WTC11 (cell line): ENCODE measurements around the gene TSPAN5. TPM values are rescaled to one million over a fixed set of nuclear protein-coding genes. Genes with fewer than 3 reads are reported as not detected.

Experiments
- ATAC-seq: fragments of 200-7000 bp; cut with Tn5 transposase; 2 replicates; pipeline ENCODE4 v1.10.0; 2021; ENCODE audit warnings: mild to moderate bottlenecking, moderate library complexity
- CTCF ChIA-PET: fragments of 300-600 bp; sonication (Branson Sonifier 250); formaldehyde crosslinking; loops from one replicate; lab custom pipeline; 2021; ENCODE audit warnings: antibody characterized with exemption; lab: Charles Lee
- POLR2A ChIA-PET: fragments of 350-600 bp; sonication (Branson Sonifier 250); formaldehyde crosslinking; loops from one replicate; lab custom pipeline; 2021; ENCODE audit warnings: antibody characterized with exemption; lab: Charles Lee
- DNase-seq: peaks from one replicate; pipeline ENCODE4 v3.0.0; 2021; ENCODE audit warnings: low spot score
- H3K27ac Mint-ChIP-seq: 2 replicates; pipeline ENCODE4 v1.8.0; 2021; ENCODE audit warnings: mixed read lengths
- H3K27me3 Mint-ChIP-seq: 2 replicates; pipeline ENCODE4 v1.8.0; 2021; ENCODE audit warnings: low read depth, mild to moderate bottlenecking, moderate library complexity, mixed read lengths
- H3K36me3 Mint-ChIP-seq: 2 replicates; pipeline ENCODE4 v1.8.0; 2021; ENCODE audit warnings: mixed read lengths
- H3K4me1 Mint-ChIP-seq: 2 replicates; pipeline ENCODE4 v1.8.0; 2022; ENCODE audit warnings: mixed read lengths
- H3K4me3 Mint-ChIP-seq: 2 replicates; pipeline ENCODE4 v1.8.0; 2021; ENCODE audit warnings: mild to moderate bottlenecking, moderate library complexity, mixed read lengths
- H3K9me3 Mint-ChIP-seq: 2 replicates; pipeline ENCODE4 v1.8.0; 2021; ENCODE audit warnings: mixed read lengths
- ATF6 ChIP-seq: sonication (generic); formaldehyde crosslinking; IDR thresholded peaks from 2 replicates; pipeline ENCODE4 v1.8.1; 2023; ENCODE audit warnings: mild to moderate bottlenecking, missing genetic modification reagents
- CBFB ChIP-seq: sonication (generic); formaldehyde crosslinking; IDR thresholded peaks from 2 replicates; pipeline ENCODE4 v1.8.1; 2022; ENCODE audit warnings: mild to moderate bottlenecking, low read depth, missing genetic modification reagents
- CTCF ChIP-seq: fragments of 200-600 bp; IDR thresholded peaks from 2 replicates; pipeline ENCODE4 v1.8.0; 2022; ENCODE audit warnings: antibody characterized with exemption
- E2F1 ChIP-seq: sonication (generic); formaldehyde crosslinking; IDR thresholded peaks from 2 replicates; pipeline ENCODE4 v1.8.0; 2022; ENCODE audit warnings: mild to moderate bottlenecking, missing genetic modification reagents
- EMX1 ChIP-seq: fragments of 250-450 bp; sonication (Bioruptor Pico); IDR thresholded peaks from 2 replicates; pipeline ENCODE4 v1.8.0; 2021; ENCODE audit warnings: mild to moderate bottlenecking
- FOXJ3 ChIP-seq: sonication (generic); formaldehyde crosslinking; IDR thresholded peaks from 2 replicates; pipeline ENCODE4 v1.9.0; 2021; ENCODE audit warnings: missing genetic modification reagents, mild to moderate bottlenecking, borderline replicate concordance
- FOXP1 ChIP-seq: sonication (generic); formaldehyde crosslinking; IDR thresholded peaks from 2 replicates; pipeline ENCODE4 v1.8.0; 2022; ENCODE audit warnings: missing genetic modification reagents, mild to moderate bottlenecking, moderate library complexity, borderline replicate concordance
- HMGXB4 ChIP-seq: sonication (generic); formaldehyde crosslinking; IDR thresholded peaks from 2 replicates; pipeline ENCODE4 v1.8.1; 2023; ENCODE audit warnings: mild to moderate bottlenecking, moderate library complexity, missing genetic modification reagents
- IRF2 ChIP-seq: sonication (generic); formaldehyde crosslinking; IDR thresholded peaks from 2 replicates; pipeline ENCODE4 v1.8.0; 2022; ENCODE audit warnings: low read depth, missing genetic modification reagents, borderline replicate concordance
- MLX ChIP-seq: sonication (generic); formaldehyde crosslinking; IDR thresholded peaks from 2 replicates; pipeline ENCODE4 v1.8.1; 2023; ENCODE audit warnings: mild to moderate bottlenecking, missing genetic modification reagents, moderate library complexity
- MXD4 ChIP-seq: fragments of 250-450 bp; sonication (Bioruptor Pico); IDR thresholded peaks from 2 replicates; pipeline ENCODE4 v1.8.0; 2021; ENCODE audit warnings: mild to moderate bottlenecking, moderate library complexity, borderline replicate concordance
- NR1H2 ChIP-seq: sonication (generic); formaldehyde crosslinking; IDR thresholded peaks from 2 replicates; pipeline ENCODE4 v1.9.0; 2021; ENCODE audit warnings: mild to moderate bottlenecking, moderate library complexity, missing genetic modification reagents
- SOX15 ChIP-seq: fragments of 250-450 bp; sonication (Bioruptor Pico); IDR thresholded peaks from 2 replicates; pipeline ENCODE4 v1.9.0; 2021; ENCODE audit warnings: mild to moderate bottlenecking
- SP1 ChIP-seq: sonication (generic); formaldehyde crosslinking; conservative IDR thresholded peaks from 2 replicates; pipeline ENCODE4 v1.8.1; 2022; ENCODE audit warnings: missing genetic modification reagents
- ZMAT4 ChIP-seq: fragments of 250-450 bp; sonication (Bioruptor Pico); IDR thresholded peaks from 2 replicates; pipeline ENCODE4 v1.9.0; 2021; ENCODE audit warnings: mild to moderate bottlenecking
- ZNF317 ChIP-seq: sonication (generic); formaldehyde crosslinking; IDR thresholded peaks from 2 replicates; pipeline ENCODE4 v1.8.1; 2023; ENCODE audit warnings: low read depth, mild to moderate bottlenecking, moderate library complexity, missing genetic modification reagents, borderline replicate concordance
- ZNF423 ChIP-seq: fragments of 250-450 bp; sonication (Bioruptor Pico); IDR thresholded peaks from 2 replicates; pipeline ENCODE4 v2.1.2; 2022; ENCODE audit warnings: mild to moderate bottlenecking, moderate library complexity
- total RNA-seq: library from RNA; stranded (reverse); gene quantifications from 3 replicates; pipeline ENCODE4 v1.2.3, GENCODE V29; 2021
- TF ChIP-seq, protein P1 (sequence below): sonication (generic); formaldehyde crosslinking; IDR thresholded peaks from 2 replicates; pipeline ENCODE4 v1.8.1; 2023; ENCODE audit warnings: mild to moderate bottlenecking, missing genetic modification reagents, moderate library complexity
- TF ChIP-seq, protein P2 (sequence below): sonication (generic); formaldehyde crosslinking; IDR thresholded peaks from 2 replicates; pipeline ENCODE4 v1.8.0; 2022; ENCODE audit warnings: mild to moderate bottlenecking, missing genetic modification reagents
- TF ChIP-seq, protein P3 (sequence below): sonication (generic); formaldehyde crosslinking; IDR thresholded peaks from 2 replicates; pipeline ENCODE4 v1.8.0; 2023; ENCODE audit warnings: missing genetic modification reagents

Gene TSPAN5
- total RNA-seq, 1 experiment from 2014 or later: 22.7 TPM

DNA sequence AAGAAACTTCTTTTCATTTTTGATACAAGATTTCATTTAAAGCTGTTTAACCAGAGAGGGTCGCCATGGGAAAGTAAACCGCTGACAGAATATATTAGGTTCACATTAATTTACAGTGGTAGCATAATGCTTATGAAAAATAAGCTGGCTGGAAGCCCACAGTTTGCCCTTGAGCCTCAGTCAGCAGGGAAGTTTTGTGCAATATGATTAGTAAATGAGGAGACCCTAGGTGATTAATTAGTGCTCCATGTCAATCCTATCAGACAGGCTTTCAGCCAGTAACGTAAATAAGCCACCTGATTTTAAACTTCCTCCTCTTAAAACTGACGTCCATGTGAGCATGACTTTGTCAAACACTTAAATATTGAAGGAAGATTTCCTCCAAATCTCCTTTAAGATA is 134.2 kb downstream of the TSPAN5 start:
- Mint-ChIP-seq H3K36me3 (peaks cover 5% of the 10 kb centered on the region; the same call in 1 of the 2 replicates), H3K27me3 (no peaks in the 10 kb centered on the region), H3K4me3 (no peak overlapping the region), H3K4me1 (peaks cover 30% of the 10 kb centered on the region), H3K27ac (no peak overlapping the region), H3K9me3 (peaks cover 8% of the 10 kb centered on the region)
- ChIA-PET POLR2A (no interaction called here), CTCF (no interaction called here)
- ATAC-seq (no peak), DNase-seq (no peak)
- TF ChIP-seq FOXJ3 (CRISPR knock-in tag): no peak
- TF ChIP-seq HMGXB4: no peak
- no peak for TF ChIP-seq E2F1 (CRISPR knock-in tag)
- TF ChIP-seq EMX1: no peak
- TF ChIP-seq IRF2 (CRISPR knock-in tag): no peak
- no peak for TF ChIP-seq FOXP1 (CRISPR knock-in tag)
- no peak for TF ChIP-seq SP1
- no peak for TF ChIP-seq ZMAT4 (CRISPR knock-in tag)
- TF ChIP-seq CBFB (CRISPR knock-in tag): no peak
- TF ChIP-seq, protein P1, sequence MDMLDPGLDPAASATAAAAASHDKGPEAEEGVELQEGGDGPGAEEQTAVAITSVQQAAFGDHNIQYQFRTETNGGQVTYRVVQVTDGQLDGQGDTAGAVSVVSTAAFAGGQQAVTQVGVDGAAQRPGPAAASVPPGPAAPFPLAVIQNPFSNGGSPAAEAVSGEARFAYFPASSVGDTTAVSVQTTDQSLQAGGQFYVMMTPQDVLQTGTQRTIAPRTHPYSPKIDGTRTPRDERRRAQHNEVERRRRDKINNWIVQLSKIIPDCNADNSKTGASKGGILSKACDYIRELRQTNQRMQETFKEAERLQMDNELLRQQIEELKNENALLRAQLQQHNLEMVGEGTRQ (CRISPR knock-in tag): no peak
- TF ChIP-seq ZNF423 (CRISPR knock-in tag): no peak
- no peak for TF ChIP-seq ATF6 (CRISPR knock-in tag)
- no peak for TF ChIP-seq NR1H2 (CRISPR knock-in tag)
- no peak for TF ChIP-seq SOX15 (CRISPR knock-in tag)
- TF ChIP-seq, protein P2, sequence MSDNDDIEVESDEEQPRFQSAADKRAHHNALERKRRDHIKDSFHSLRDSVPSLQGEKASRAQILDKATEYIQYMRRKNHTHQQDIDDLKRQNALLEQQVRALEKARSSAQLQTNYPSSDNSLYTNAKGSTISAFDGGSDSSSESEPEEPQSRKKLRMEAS (CRISPR knock-in tag): no peak
- TF ChIP-seq ZNF317 (CRISPR knock-in tag): no peak
- no peak for TF ChIP-seq CTCF
- TF ChIP-seq, protein P3, sequence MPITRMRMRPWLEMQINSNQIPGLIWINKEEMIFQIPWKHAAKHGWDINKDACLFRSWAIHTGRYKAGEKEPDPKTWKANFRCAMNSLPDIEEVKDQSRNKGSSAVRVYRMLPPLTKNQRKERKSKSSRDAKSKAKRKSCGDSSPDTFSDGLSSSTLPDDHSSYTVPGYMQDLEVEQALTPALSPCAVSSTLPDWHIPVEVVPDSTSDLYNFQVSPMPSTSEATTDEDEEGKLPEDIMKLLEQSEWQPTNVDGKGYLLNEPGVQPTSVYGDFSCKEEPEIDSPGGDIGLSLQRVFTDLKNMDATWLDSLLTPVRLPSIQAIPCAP (CRISPR knock-in tag): no peak
- TF ChIP-seq MLX (CRISPR knock-in tag): no peak
- TF ChIP-seq MXD4 (CRISPR knock-in tag): no peak
